NCI-H2081 (cell line): ENCODE measurements around the gene GKN2.
"Not testable (repeated sequence)": the region's sequence is repeated elsewhere in the genome, so short reads cannot be mapped to it uniquely, and the experiment has no call there.

Experiments
- DNase-seq, 2 experiments: peaks; one replicate each; lab custom pipeline; 2025; lab: John Stamatoyannopoulos, UW

GKN2 gene

GRCh38 chr2:68918497-68918896, 34.2 kb downstream of the GKN2 start:
- no peak for DNase-seq

- DNase-seq = no peak
These were observed 35.5 kb downstream of the GKN2 start for GRCh38 chr2:68917034-68917718.

GRCh38 chr2:68916226-68916625, 36.5 kb downstream of the GKN2 start:
- no peak for DNase-seq

GRCh38 chr2:68915393-68915792, 37.3 kb downstream of the GKN2 start:
- DNase-seq = no peak

- DNase-seq = no peak
These were observed 39.3 kb downstream of the GKN2 start for GRCh38 chr2:68913359-68913758.

- no peak for DNase-seq
These were observed 40.0 kb downstream of the GKN2 start for GRCh38 chr2:68912732-68913131.

- no peak for DNase-seq
These were observed 40.6 kb downstream of the GKN2 start for GRCh38 chr2:68912111-68912510.

- DNase-seq = no peak
These were observed 41.0 kb downstream of the GKN2 start for GRCh38 chr2:68911709-68912108.

GRCh38 chr2:68911246-68911645, 41.4 kb downstream of the GKN2 start:
- DNase-seq = no peak

- DNase-seq = peak; percentile 72 to 76
These were observed 42.7 kb downstream of the GKN2 start for GRCh38 chr2:68909793-68910674.

GRCh38 chr2:68908392-68908970, 44.2 kb downstream of the GKN2 start:
- DNase-seq = peak; percentile 66 to 83

- DNase-seq = no peak
These were observed 44.8 kb downstream of the GKN2 start for GRCh38 chr2:68907920-68908253.

GRCh38 chr2:68907232-68907919, 45.3 kb downstream of the GKN2 start:
- DNase-seq = no peak

- DNase-seq = no peak
These were observed 46.0 kb downstream of the GKN2 start for GRCh38 chr2:68906716-68907115.

GRCh38 chr2:68905116-68905515, 47.6 kb downstream of the GKN2 start:
- DNase-seq = no peak

- no peak for DNase-seq
These were observed 51.1 kb downstream of the GKN2 start for GRCh38 chr2:68901561-68901960.

GRCh38 chr2:68901199-68901514, 51.5 kb downstream of the GKN2 start:
- DNase-seq = no peak

GRCh38 chr2:68900496-68901198, 52.0 kb downstream of the GKN2 start:
- no peak for DNase-seq

- not testable (repeated sequence) for DNase-seq
These were observed 56.7 kb downstream of the GKN2 start for GRCh38 chr2:68895981-68896380.
